Esophagus (tissue), 2 donors: ENCODE measurements around the gene IRAK1BP1. TPM values are rescaled to one million over a fixed set of nuclear protein-coding genes. Genes with fewer than 3 reads are reported as not detected.
"Not testable (repeated sequence)": the region's sequence is repeated elsewhere in the genome, so short reads cannot be mapped to it uniquely, and the experiment has no call there.

Experiments used
- H3K27ac ChIP-seq, 2 donors: one replicate each; pipeline ENCODE4 v1.5.1; 2013; ENCODE audit warnings: low read depth in 2 of 2, mild to moderate bottlenecking in 2 of 2, inconsistent platforms in 1 of 2, low read length in 1 of 2, moderate library complexity in 1 of 2
- H3K27me3 ChIP-seq, 2 donors: one replicate each; pipeline ENCODE4 v1.6.1; 2013; ENCODE audit warnings: low read length in 2 of 2, control low read depth in 1 of 2, mild to moderate bottlenecking in 1 of 2; ENCODE audit not compliant: insufficient read depth in 2 of 2, control insufficient read depth in 1 of 2
- H3K36me3 ChIP-seq, 2 donors: one replicate each; pipeline ENCODE4 v1.6.1; 2013; ENCODE audit warnings: low read length in 1 of 2; ENCODE audit not compliant: control insufficient read depth in 2 of 2, insufficient read depth in 2 of 2
- H3K4me1 ChIP-seq, 2 donors: one replicate each; pipeline ENCODE4 v1.6.1; 2013; ENCODE audit warnings: low read length in 1 of 2; ENCODE audit not compliant: control insufficient read depth in 2 of 2, insufficient read depth in 2 of 2
- H3K4me3 ChIP-seq, 2 donors: one replicate each; pipeline ENCODE4 v1.5.1; 2013; ENCODE audit warnings: low read length in 2 of 2, mild to moderate bottlenecking in 2 of 2, low read depth in 1 of 2, moderate library complexity in 1 of 2
- H3K9me3 ChIP-seq, 2 donors: one replicate each; pipeline ENCODE4 v1.6.1; 2013; ENCODE audit warnings: mild to moderate bottlenecking in 2 of 2, low read depth in 1 of 2, low read length in 1 of 2, moderate library complexity in 1 of 2; ENCODE audit not compliant: control insufficient read depth in 2 of 2, insufficient read depth in 1 of 2
- WGBS, 2 donors: extraction: QIAGEN DNeasy Blood & Tissue Kit; methylation state at CpG; one replicate each; pipeline ENCODE4 v1.1.7; 2013; 5-methylcytosine and 5-hydroxymethylcytosine counted together
- polyA plus RNA-seq, 2 donors: library from polyadenylated mRNA; stranded (reverse); fragments of 200-250 nt; gene quantifications; one replicate each; pipeline ENCODE4 v1.2.3, GENCODE V29; 2013
- donor health status: healthy with polysubstance abuse.
- donor health status: Bipolar disorder and iron deficiency.

The IRAK1BP1 gene
- polyA plus RNA-seq, 2 donors = 0.69 to 1.9 TPM

DNA sequence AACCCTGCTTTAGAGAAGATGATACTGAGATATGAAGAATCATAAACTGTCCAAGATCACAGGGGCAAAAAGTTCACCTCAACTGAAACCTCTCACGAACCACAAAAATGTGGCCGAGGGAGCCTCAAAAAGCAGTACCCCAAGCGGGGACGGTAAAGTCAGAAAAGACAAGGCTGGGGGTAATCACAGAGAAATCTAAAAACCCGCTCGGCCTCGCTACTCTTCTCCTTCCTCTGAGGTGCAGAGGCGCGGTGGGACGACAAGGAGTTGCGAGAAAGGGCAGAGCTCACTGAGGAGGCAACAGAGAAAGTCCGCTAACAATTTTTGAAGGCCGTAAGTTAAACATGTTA lies 356 bp upstream of the IRAK1BP1 start:
- no peaks in the 10 kb centered on the region for H3K9me3 ChIP-seq
- H3K27ac ChIP-seq = peak overlapping the region in 1 of 2 donors; percentile 40
- WGBS, 2 donors = 2 to 3% methylated on average over 13 of the region's 13 CpGs
- H3K4me1 ChIP-seq = no peaks in the 10 kb centered on the region
- peak overlapping the region; percentile 84 to 96 for H3K4me3 ChIP-seq
- no peaks in the 10 kb centered on the region for H3K27me3 ChIP-seq
- H3K36me3 ChIP-seq = no peaks in the 10 kb centered on the region

DNA sequence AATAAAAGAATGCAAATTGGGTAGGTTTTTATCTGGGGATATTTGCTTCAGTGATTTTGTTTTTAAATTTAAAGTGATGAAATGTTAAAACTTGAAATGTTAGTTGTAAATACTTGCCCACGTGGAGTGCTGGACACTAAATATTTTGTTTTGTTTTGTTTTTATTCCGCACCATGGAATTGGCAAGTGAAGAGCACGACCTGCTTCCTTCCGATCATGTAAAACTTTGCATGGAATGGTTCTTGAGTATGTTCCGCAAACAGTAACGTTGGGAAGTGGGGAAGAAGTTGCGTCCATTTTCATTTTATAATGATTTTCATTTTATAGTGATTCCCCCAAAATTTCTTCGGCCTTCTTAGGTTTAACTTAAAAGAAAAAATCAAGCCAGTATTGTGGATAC lies 765 bp downstream of the IRAK1BP1 start:
- Histone ChIP-seq H3K9me3 (no peaks in the 10 kb centered on the region), H3K27me3 (no peaks in the 10 kb centered on the region), H3K27ac (no peak overlapping the region), H3K36me3 (no peaks in the 10 kb centered on the region), H3K4me1 (no peaks in the 10 kb centered on the region), H3K4me3 (peak overlapping the region in 1 of 2 donors; percentile 96)
- WGBS, 2 donors = 22 to 30% methylated on average over 8 of the region's 8 CpGs

GRCh38 chr6:78875505-78875904 lies 8.2 kb downstream of the IRAK1BP1 start:
- H3K27ac ChIP-seq = no peak overlapping the region
- H3K36me3 ChIP-seq = no peaks in the 10 kb centered on the region
- no peaks in the 10 kb centered on the region for H3K4me1 ChIP-seq
- H3K4me3 ChIP-seq = no peak overlapping the region
- WGBS, 2 donors = 85 to 95% methylated on average over 3 of the region's 3 CpGs
- H3K9me3 ChIP-seq = no peaks in the 10 kb centered on the region
- H3K27me3 ChIP-seq = no peaks in the 10 kb centered on the region

DNA sequence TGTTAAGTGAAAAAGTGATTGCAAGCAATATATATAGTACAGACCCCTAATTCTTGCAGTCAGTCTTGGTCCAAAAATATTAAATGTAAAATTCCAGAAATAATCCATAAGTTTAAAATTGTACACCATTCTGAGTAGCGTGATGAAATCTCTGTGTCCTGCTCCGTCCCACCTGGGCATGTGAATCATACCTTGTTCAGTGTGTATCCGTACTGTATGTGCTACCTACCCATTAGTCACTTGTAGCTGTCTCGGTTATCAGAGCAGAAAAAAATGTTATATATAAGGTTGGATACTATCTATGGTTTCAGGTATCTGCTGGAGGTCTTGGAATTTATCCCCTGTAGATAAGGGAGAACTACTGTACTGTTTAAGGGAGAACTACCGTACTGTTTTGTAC lies 16.3 kb downstream of the IRAK1BP1 start:
- no peak overlapping the region for H3K4me3 ChIP-seq
- H3K9me3 ChIP-seq = no peaks in the 10 kb centered on the region
- no peaks in the 10 kb centered on the region for H3K27me3 ChIP-seq
- H3K27ac ChIP-seq = no peak overlapping the region
- H3K4me1 ChIP-seq = no peaks in the 10 kb centered on the region
- no peaks in the 10 kb centered on the region for H3K36me3 ChIP-seq
- WGBS, 2 donors = 89 to 91% methylated on average over 5 of the region's 5 CpGs

DNA sequence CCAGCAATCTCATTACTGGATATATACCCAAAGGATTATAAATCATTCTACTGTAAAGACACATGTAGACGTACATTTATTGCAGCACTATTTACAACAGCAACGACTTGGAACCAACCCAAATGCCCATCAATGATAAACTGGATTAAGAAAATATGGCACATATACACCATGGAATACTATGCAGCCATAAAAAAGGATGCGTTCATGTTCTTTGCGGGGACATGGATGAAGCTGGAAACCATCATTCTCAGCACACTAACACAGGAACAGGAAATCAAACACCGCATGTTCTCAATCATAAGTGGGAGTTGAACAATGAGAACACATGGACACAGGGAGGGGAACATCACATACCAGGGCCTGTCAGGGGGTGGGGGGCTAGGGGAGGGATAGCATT lies 22.6 kb downstream of the IRAK1BP1 start:
- WGBS, 2 donors = 93 to 97% methylated on average over 5 of the region's 5 CpGs
- H3K27me3 ChIP-seq, H3K36me3 ChIP-seq, H3K27ac ChIP-seq, H3K4me1 ChIP-seq, H3K4me3 ChIP-seq, H3K9me3 ChIP-seq: not testable (repeated sequence)

- Histone ChIP-seq H3K9me3 (no peaks in the 10 kb centered on the region), H3K36me3 (no peaks in the 10 kb centered on the region), H3K27me3 (no peaks in the 10 kb centered on the region), H3K4me3 (no peak overlapping the region), H3K27ac (no peak overlapping the region), H3K4me1 (no peaks in the 10 kb centered on the region)
- 92 to 94% methylated on average over 2 of the region's 2 CpGs for WGBS, 2 donors
These were observed 28.9 kb downstream of the IRAK1BP1 start for GRCh38 chr6:78896227-78896626.

- Histone ChIP-seq H3K27ac (no peak overlapping the region), H3K36me3 (no peaks in the 10 kb centered on the region), H3K4me1 (peaks cover 0 to 8% of the 10 kb centered on the region in 2 donors), H3K9me3 (peaks cover 0 to 5% of the 10 kb centered on the region in 2 donors), H3K27me3 (no peaks in the 10 kb centered on the region), H3K4me3 (no peak overlapping the region)
- 85 to 94% methylated on average over 2 of the region's 2 CpGs for WGBS, 2 donors
These were observed 41.3 kb downstream of the IRAK1BP1 start for GRCh38 chr6:78908621-78909020.

- Histone ChIP-seq H3K9me3 (peaks cover 0 to 5% of the 10 kb centered on the region in 2 donors), H3K36me3 (no peaks in the 10 kb centered on the region), H3K27ac (no peak overlapping the region), H3K27me3 (no peaks in the 10 kb centered on the region), H3K4me1 (peaks cover 0 to 8% of the 10 kb centered on the region in 2 donors), H3K4me3 (no peak overlapping the region)
- WGBS, 2 donors = 52 to 55% methylated on average over 3 of the region's 3 CpGs
These were observed 42.0 kb downstream of the IRAK1BP1 start for GRCh38 chr6:78909391-78909790.

GRCh38 chr6:78910010-78910409 lies 42.7 kb downstream of the IRAK1BP1 start:
- Histone ChIP-seq H3K27me3 (no peaks in the 10 kb centered on the region), H3K4me1 (peaks cover 0 to 8% of the 10 kb centered on the region in 2 donors), H3K4me3 (peak overlapping the region in 1 of 2 donors; percentile 34), H3K36me3 (no peaks in the 10 kb centered on the region), H3K27ac (no peak overlapping the region), H3K9me3 (peaks cover 0 to 5% of the 10 kb centered on the region in 2 donors)
- 88 to 90% methylated on average over 10 of the region's 10 CpGs for WGBS, 2 donors

GRCh38 chr6:78910591-78911171 lies 43.3 kb downstream of the IRAK1BP1 start:
- peaks cover 0 to 5% of the 10 kb centered on the region in 2 donors for H3K9me3 ChIP-seq
- H3K27ac ChIP-seq = no peak overlapping the region
- no peaks in the 10 kb centered on the region for H3K27me3 ChIP-seq
- peak overlapping the region; percentile 34 to 45 for H3K4me3 ChIP-seq
- peaks cover 0 to 8% of the 10 kb centered on the region in 2 donors for H3K4me1 ChIP-seq
- no peaks in the 10 kb centered on the region for H3K36me3 ChIP-seq
- 3 to 6% methylated on average over 49 of the region's 49 CpGs for WGBS, 2 donors
